Activated gamma-delta T cell treated with Interleukin-2 at 50 U/mL for 16 hours (primary cell): ENCODE results near the gene SLCO3A1.

Experiments used
- DNase-seq: peaks from one replicate; pipeline ENCODE4 v3.0.0-alpha.2; 2020

SLCO3A1 gene

GRCh38 chr15:92111291-92111690, 257.8 kb downstream of the SLCO3A1 start:
- DNase-seq, result no peak

- DNase-seq, result no peak
Observed at GRCh38 chr15:92111751-92112150, 258.2 kb downstream of the SLCO3A1 start.

- DNase-seq, result no peak
Observed at GRCh38 chr15:92112180-92112579, 258.7 kb downstream of the SLCO3A1 start.

GRCh38 chr15:92112711-92113110, 259.2 kb downstream of the SLCO3A1 start:
- DNase-seq, result no peak

- DNase-seq, result no peak
Observed at GRCh38 chr15:92113832-92114231, 260.3 kb downstream of the SLCO3A1 start.

- DNase-seq, result no peak
Observed at GRCh38 chr15:92115834-92116233, 262.3 kb downstream of the SLCO3A1 start.

- DNase-seq, result no peak
Observed at GRCh38 chr15:92116330-92116729, 262.8 kb downstream of the SLCO3A1 start.

GRCh38 chr15:92117261-92117731, 263.8 kb downstream of the SLCO3A1 start:
- no peak for DNase-seq

- DNase-seq, result no peak
Observed at GRCh38 chr15:92118162-92118935, 264.8 kb downstream of the SLCO3A1 start.

GRCh38 chr15:92118936-92119325, 265.4 kb downstream of the SLCO3A1 start:
- DNase-seq, result no peak

- no peak for DNase-seq
Observed at GRCh38 chr15:92120094-92120795, 266.7 kb downstream of the SLCO3A1 start.

- no peak for DNase-seq
Observed at GRCh38 chr15:92121047-92121446, 267.5 kb downstream of the SLCO3A1 start.

GRCh38 chr15:92122259-92122658, 268.8 kb downstream of the SLCO3A1 start:
- no peak for DNase-seq

GRCh38 chr15:92123962-92124656, 270.6 kb downstream of the SLCO3A1 start:
- DNase-seq, result no peak

- DNase-seq, result no peak
Observed at GRCh38 chr15:92124657-92125010, 271.1 kb downstream of the SLCO3A1 start.

- no peak for DNase-seq
Observed at GRCh38 chr15:92128788-92129187, 275.3 kb downstream of the SLCO3A1 start.

- no peak for DNase-seq
Observed at GRCh38 chr15:92130244-92130643, 276.7 kb downstream of the SLCO3A1 start.

GRCh38 chr15:92130906-92131305, 277.4 kb downstream of the SLCO3A1 start:
- no peak for DNase-seq

- DNase-seq, result no peak
Observed at GRCh38 chr15:92132982-92133755, 279.7 kb downstream of the SLCO3A1 start.

GRCh38 chr15:92140796-92141195, 287.3 kb downstream of the SLCO3A1 start:
- DNase-seq, result no peak

GRCh38 chr15:92141607-92142006, 288.1 kb downstream of the SLCO3A1 start:
- no peak for DNase-seq

- no peak for DNase-seq
Observed at GRCh38 chr15:92142242-92143232, 289.0 kb downstream of the SLCO3A1 start.
